Right lobe of liver (tissue), 4 donors: ENCODE results near the gene RELL1.

Experiments
- POLR2A ChIP-seq: fragments of 450-650 bp; IDR thresholded peaks from one replicate; pipeline ENCODE4 v1.6.1; 2017; ENCODE audit warnings: antibody characterized with exemption, mild to moderate bottlenecking
- TF ChIP-seq, protein P1 (sequence below), 4 donors: fragments of 200-600 bp in 3 of 4; fragments of 450-650 bp in 1 of 4; IDR thresholded peaks; one replicate each; pipeline versions ENCODE4 v1.5.1 to v1.8.0; 2016 to 2022; ENCODE audit warnings: antibody characterized with exemption in 4 of 4, mild to moderate bottlenecking in 2 of 4
- donor health status: DM: no; HTN: no; CAD: no.
- donor health status: DM: no; HTN: no; CAD: no.
- donor health status: DM: no; HTN: yes; CAD: no.

DNA sequence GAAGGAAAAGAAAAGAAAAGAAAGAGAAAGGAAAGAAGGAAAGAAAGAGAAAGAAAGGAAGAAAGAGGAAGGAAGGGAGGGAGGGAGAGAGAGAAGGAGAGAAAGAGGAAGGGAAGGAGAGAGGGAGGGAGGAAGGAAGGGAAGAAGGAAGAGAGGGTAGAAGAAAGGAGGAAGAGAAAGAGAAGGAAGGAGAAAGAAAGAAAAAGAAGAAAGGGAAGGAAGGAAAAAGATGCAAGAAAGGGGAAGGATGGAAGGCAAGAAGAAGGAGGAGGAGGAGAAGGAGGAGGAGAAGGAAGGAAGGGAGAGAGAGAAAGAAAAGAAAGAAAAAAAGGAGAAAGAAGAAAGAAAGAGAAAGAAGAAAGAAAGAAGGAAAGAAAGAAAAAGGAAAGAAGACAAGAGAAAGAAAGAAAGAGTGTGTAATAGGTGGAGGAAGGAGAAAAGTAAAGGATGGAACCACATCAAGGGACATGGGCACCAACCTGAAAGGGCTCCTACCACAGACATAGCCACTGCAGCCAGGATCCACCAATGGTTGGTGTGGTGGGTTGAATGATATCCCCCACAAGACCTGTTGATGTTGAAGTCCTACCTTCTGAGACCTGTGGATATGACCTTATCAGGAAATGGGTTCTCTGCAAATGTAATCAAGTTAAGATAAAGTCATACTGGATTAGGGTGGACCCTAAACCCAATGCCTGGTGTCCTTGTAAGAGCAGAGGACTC is 80.2 kb downstream of the RELL1 start:
- TF ChIP-seq, protein P1, sequence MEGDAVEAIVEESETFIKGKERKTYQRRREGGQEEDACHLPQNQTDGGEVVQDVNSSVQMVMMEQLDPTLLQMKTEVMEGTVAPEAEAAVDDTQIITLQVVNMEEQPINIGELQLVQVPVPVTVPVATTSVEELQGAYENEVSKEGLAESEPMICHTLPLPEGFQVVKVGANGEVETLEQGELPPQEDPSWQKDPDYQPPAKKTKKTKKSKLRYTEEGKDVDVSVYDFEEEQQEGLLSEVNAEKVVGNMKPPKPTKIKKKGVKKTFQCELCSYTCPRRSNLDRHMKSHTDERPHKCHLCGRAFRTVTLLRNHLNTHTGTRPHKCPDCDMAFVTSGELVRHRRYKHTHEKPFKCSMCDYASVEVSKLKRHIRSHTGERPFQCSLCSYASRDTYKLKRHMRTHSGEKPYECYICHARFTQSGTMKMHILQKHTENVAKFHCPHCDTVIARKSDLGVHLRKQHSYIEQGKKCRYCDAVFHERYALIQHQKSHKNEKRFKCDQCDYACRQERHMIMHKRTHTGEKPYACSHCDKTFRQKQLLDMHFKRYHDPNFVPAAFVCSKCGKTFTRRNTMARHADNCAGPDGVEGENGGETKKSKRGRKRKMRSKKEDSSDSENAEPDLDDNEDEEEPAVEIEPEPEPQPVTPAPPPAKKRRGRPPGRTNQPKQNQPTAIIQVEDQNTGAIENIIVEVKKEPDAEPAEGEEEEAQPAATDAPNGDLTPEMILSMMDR (IDR thresholded peaks at IDR 0.05): no peak
- TF ChIP-seq POLR2A: no peak
